MM.1S (cell line): Measurements from ENCODE around the gene KCNQ1.

Source experiments
- CTCF ChIP-seq: fragments of 300-600 bp; sonication (generic); IDR thresholded peaks from 2 replicates; pipeline ENCODE4 v1.5.1; 2016; ENCODE audit warnings: antibody characterized with exemption, low read length, mixed read lengths
- EZH2phosphoT487 ChIP-seq: fragments of 300-600 bp; sonication (generic); IDR thresholded peaks from 2 replicates; pipeline ENCODE4 v1.6.1; 2018; ENCODE audit warnings: antibody characterized with exemption, low read length

- no peak for TF ChIP-seq CTCF
- TF ChIP-seq EZH2phosphoT487, result no peak
Observed at GRCh38 chr11:2848497-2848896, 403.7 kb downstream of the KCNQ1 start.
